GM12878 (cell line): Measurements from ENCODE around the gene CLPTM1. TPM values are rescaled to one million over a fixed set of nuclear protein-coding genes. Genes with fewer than 3 reads are reported as not detected.

Experiments
- ATAC-seq: fragments of 200-7000 bp; cut with Tn5 transposase; 3 replicates; pipeline ENCODE4 v1.9.1; 2020; ENCODE audit warnings: mild to moderate bottlenecking, moderate library complexity
- BruUV-seq: library from RNA; stranded (reverse); fragments of 400-500 nt; replicated peaks from 2 replicates; lab custom pipeline; 2021; lab: Mats Ljungman, UMichigan
- CTCF ChIA-PET: fragments of 300-600 bp; sonication (Branson Sonifier 250); formaldehyde crosslinking; extraction: SDS; loops from one replicate; lab custom pipeline; 2021; ENCODE audit warnings: inconsistent platforms; lab: Yijun Ruan, JAX
- POLR2A ChIA-PET: fragments of 350-600 bp; formaldehyde crosslinking; extraction: SDS; loops from one replicate; lab custom pipeline; 2021; ENCODE audit warnings: inconsistent platforms; lab: Charles Lee
- RAD21 ChIA-PET: fragments of 300-600 bp; sonication (Branson Sonifier 250); formaldehyde crosslinking; loops from one replicate; lab custom pipeline; 2023; ENCODE audit warnings: antibody characterized with exemption; ENCODE audit not compliant: unreplicated experiment; lab: Charles Lee
- SMC1A ChIA-PET: fragments of 300-600 bp; sonication (Branson Sonifier 250); formaldehyde crosslinking; loops from one replicate; lab custom pipeline; 2023; ENCODE audit not compliant: unreplicated experiment, uncharacterized antibody; lab: Charles Lee
- DNase-seq: peaks from one replicate; pipeline ENCODE4 v3.0.0-alpha.2; 2011; ENCODE audit warnings: low read depth, low spot score
- FAIRE-seq: peaks from 3 replicates; lab custom pipeline; 2011; peaks lifted over from hg19 to GRCh38; lab: Jason Lieb, UNC
- H2AFZ ChIP-seq: 2 replicates; pipeline ENCODE4 v1.6.0; 2011; ENCODE audit warnings: low read depth, low read length, control low read depth; ENCODE audit not compliant: control insufficient read depth
- H3K27ac ChIP-seq: 2 replicates; pipeline ENCODE4 v1.5.1; 2011; ENCODE audit warnings: control low read depth; ENCODE audit not compliant: control insufficient read depth, insufficient read depth
- H3K27me3 ChIP-seq, 2 experiments: replicated peaks in 1 of 2; 2 replicates each; pipeline versions ENCODE4 v1.6.0 to v1.6.1; 2011; ENCODE audit warnings: low read length in 1 of 2; ENCODE audit not compliant: control insufficient read depth in 2 of 2, insufficient read depth in 2 of 2
- H3K36me3 ChIP-seq, 2 experiments: 2 replicates each; pipeline ENCODE4 v1.5.1; 2011; ENCODE audit warnings: low read length in 1 of 2; ENCODE audit not compliant: control insufficient read depth in 2 of 2, insufficient read depth in 2 of 2
- H3K4me1 ChIP-seq: 2 replicates; pipeline ENCODE4 v1.6.1; 2011; ENCODE audit warnings: mild to moderate bottlenecking, low read length, moderate library complexity, mixed read lengths; ENCODE audit not compliant: control insufficient read depth, insufficient read depth
- H3K4me2 ChIP-seq: 2 replicates; pipeline ENCODE4 v1.6.0; 2011; ENCODE audit warnings: control low read depth; ENCODE audit not compliant: control insufficient read depth, insufficient read depth
- H3K4me3 ChIP-seq: fragments of 200-600 bp; sonication (generic); 2 replicates; pipeline ENCODE4 v1.5.1; 2016
- H3K79me2 ChIP-seq: 2 replicates; pipeline ENCODE4 v1.6.0; 2011; ENCODE audit warnings: low read length; ENCODE audit not compliant: control insufficient read depth, insufficient read depth
- H3K9ac ChIP-seq: 2 replicates; pipeline ENCODE4 v1.8.0; 2011; ENCODE audit warnings: low read length, control low read depth, mixed read lengths; ENCODE audit not compliant: control insufficient read depth, insufficient read depth
- H3K9me3 ChIP-seq: replicated peaks from 3 replicates; pipeline ENCODE4 v1.5.1; 2011; ENCODE audit warnings: mild to moderate bottlenecking, low read length; ENCODE audit not compliant: control insufficient read depth, insufficient read depth
- H4K20me1 ChIP-seq: 2 replicates; pipeline ENCODE4 v1.6.0; 2011; ENCODE audit not compliant: control insufficient read depth, insufficient read depth
- ATF3 ChIP-seq: IDR thresholded peaks from 2 replicates; pipeline ENCODE4 v1.6.1; 2011; ENCODE audit warnings: low read depth, mild to moderate bottlenecking, low read length, moderate library complexity, borderline replicate concordance; ENCODE audit errors: extremely low read depth
- CHD1 ChIP-seq: IDR thresholded peaks from 2 replicates; pipeline ENCODE4 v1.6.1; 2012; ENCODE audit warnings: low read depth, low read length, improper control_type of control experiment
- CHD2 ChIP-seq: IDR thresholded peaks from 2 replicates; pipeline ENCODE4 v1.6.1; 2011; ENCODE audit warnings: low read depth, low read length, improper control_type of control experiment, borderline replicate concordance
- CREB1 ChIP-seq: IDR thresholded peaks from 2 replicates; pipeline ENCODE4 v1.6.1; 2012; ENCODE audit warnings: low read depth, mild to moderate bottlenecking, inconsistent platforms
- DPF2 ChIP-seq: fragments of 450-650 bp; IDR thresholded peaks from 2 replicates; pipeline ENCODE4 v1.6.1; 2017; ENCODE audit warnings: mild to moderate bottlenecking
- EGR1 ChIP-seq, 2 experiments: IDR thresholded peaks; 1 replicate in 1 of 2; 2 replicates in 1 of 2; pipeline ENCODE4 v1.6.1; 2011 to 2012; ENCODE audit warnings: low read depth in 2 of 2, low read length in 2 of 2, borderline replicate concordance in 1 of 2, mild to moderate bottlenecking in 1 of 2, moderate library complexity in 1 of 2
- EP300 ChIP-seq, 2 experiments: fragments of 150-350 bp in 1 of 2; IDR thresholded peaks; 2 replicates each; pipeline ENCODE4 v1.6.1; 2011 to 2012; ENCODE audit warnings: low read depth in 2 of 2, low read length in 2 of 2, borderline replicate concordance in 1 of 2, improper control_type of control experiment in 1 of 2, inconsistent platforms in 1 of 2; ENCODE audit not compliant: control insufficient read depth in 1 of 2
- IRF3 ChIP-seq: fragments of 450-650 bp; IDR thresholded peaks from 2 replicates; pipeline ENCODE4 v1.6.1; 2014; ENCODE audit warnings: mild to moderate bottlenecking
- IRF4 ChIP-seq: IDR thresholded peaks from 2 replicates; pipeline ENCODE4 v1.6.1; 2011; ENCODE audit warnings: low read depth, low read length
- KDM1A ChIP-seq: fragments of 200-600 bp; sonication (generic); IDR thresholded peaks from 2 replicates; pipeline ENCODE4 v1.6.1; 2016; ENCODE audit warnings: borderline replicate concordance
- NFXL1 ChIP-seq: fragments of 450-650 bp; IDR thresholded peaks from 2 replicates; pipeline ENCODE4 v1.6.1; 2017; ENCODE audit warnings: antibody characterized with exemption, mild to moderate bottlenecking, borderline replicate concordance
- PML ChIP-seq: IDR thresholded peaks from 2 replicates; pipeline ENCODE4 v1.6.1; 2012; ENCODE audit warnings: low read length, inconsistent platforms
- RAD51 ChIP-seq: fragments of 450-650 bp; IDR thresholded peaks from 2 replicates; pipeline ENCODE4 v1.6.1; 2016; ENCODE audit warnings: moderate library complexity, mild to moderate bottlenecking, inconsistent platforms
- RFX5 ChIP-seq: IDR thresholded peaks from 2 replicates; pipeline ENCODE4 v1.6.1; 2011; ENCODE audit warnings: low read depth, low read length, improper control_type of control experiment
- SREBF2 ChIP-seq: IDR thresholded peaks from 2 replicates; pipeline ENCODE4 v1.6.1; 2012; ENCODE audit warnings: mild to moderate bottlenecking, low read length
- ZBTB11 ChIP-seq: fragments of 450-650 bp; formaldehyde crosslinking; IDR thresholded peaks from 2 replicates; pipeline ENCODE4 v1.5.0; 2022; ENCODE audit warnings: mild to moderate bottlenecking, missing genetic modification characterization
- WGBS: methylation state at CpG from one replicate; pipeline ENCODE4 v1.1.6; 2016; ENCODE audit warnings: low lambda C conversion rate; ENCODE audit not compliant: insufficient replicate concordance, insufficient coverage; ENCODE audit errors: missing lambda C conversion rate; 5-methylcytosine and 5-hydroxymethylcytosine counted together
- in situ Hi-C: fragments of 300-500 bp; cut with MboI; formaldehyde crosslinking; loops from 9 replicates; pipeline ENCODE4 v1.14.3; 2018; ENCODE audit warnings: mixed read lengths
- intact Hi-C: fragments of 100-400 bp; cut with micrococcal nuclease; formaldehyde crosslinking; loops from one replicate; pipeline ENCODE4 v1.14.2; 2022; ENCODE audit not compliant: unreplicated experiment
- polyA plus RNA-seq, 11 experiments: library from polyadenylated mRNA; depleted of rRNA in 4 of 11; unstranded in 6 of 11; stranded (reverse) in 5 of 11; fragments of >200 nt; fragmentation: Nextera tagmentation in 4 of 11; fragmentation: Illumina TruSeq in 1 of 11; extraction: Ambion mirVana in 4 of 11; extraction: Trizol in 1 of 11; gene quantifications; 1 replicate in 1 of 11; 2 replicates in 10 of 11; pipeline versions ENCODE4 v1.2.1 to v1.2.3, GENCODE V29; 2011 to 2016; ENCODE audit warnings: inconsistent platforms in 2 of 11, missing spikeins in 2 of 11, low read depth in 1 of 11
- total RNA-seq, 4 experiments: library from RNA; depleted of rRNA in 3 of 4; stranded (reverse); fragments of >200 nt in 3 of 4; fragmentation: Illumina TruSeq in 1 of 4; extraction: Trizol in 1 of 4; gene quantifications; 2 replicates each; pipeline versions ENCODE4 v1.2.1 to v1.2.3, GENCODE V29; 2013 to 2021

CLPTM1 gene
- total and polyA plus RNA-seq, 10 of the 15 experiments (the other 5 are each of a cell fraction or from before 2014, with no cell fraction given) = 0.42 to 72.6 (median 35.2) TPM

- H3K4me1 ChIP-seq = peaks cover 3% of the 10 kb centered on the region; the same call in 1 of the 2 replicates
- H3K9me3 ChIP-seq = no peaks in the 10 kb centered on the region
- H4K20me1 ChIP-seq = no peaks in the 10 kb centered on the region
- in situ Hi-C loops (no loop called here), intact Hi-C loops (no loop called here)
- ChIA-PET POLR2A (interaction anchor here (0.6 to 3.6 kb wide), 13 partner anchors 11 to 676 kb away, joined by 3 to 24 read pairs (median 4); partner anchors contain the start of genes BLOC1S3, GEMIN7 and TRAPPC6A), CTCF (interaction anchor here (0.6 to 3.0 kb wide), 6 partner anchors 12 to 248 kb away, joined by 3 to 17 read pairs (median 6); no protein-coding TSS in a partner anchor), SMC1A (interaction anchor here (0.9 to 1.9 kb wide), 7 partner anchors 12 to 76 kb away, joined by 3 to 9 read pairs (median 4); no protein-coding TSS in a partner anchor), RAD21 (interaction anchor here (0.6 to 3.6 kb wide), 12 partner anchors 9 to 187 kb away, joined by 3 to 11 read pairs (median 4); partner anchors contain the start of genes BLOC1S3, CLASRP and TRAPPC6A)
- peaks cover 2 to 3% of the 10 kb centered on the region in 2 experiments; a peak in 3 of 4 replicates for H3K36me3 ChIP-seq
- H3K4me3 ChIP-seq = peak within 1 kb of the TSS; percentile 91
- H2AFZ ChIP-seq = peak within 1 kb of the TSS; percentile 90
- FAIRE-seq (peak; percentile 44), ATAC-seq (peak; percentile 74), DNase-seq (peak; percentile 57)
- H3K27me3 ChIP-seq = no peaks in the 10 kb centered on the region
- no TSS peak for BruUV-seq
- H3K27ac ChIP-seq = peak within 1 kb of the TSS; percentile 92
- WGBS = 1% methylated on average over 36 of the region's 79 CpGs
- peaks cover 12% of the 10 kb centered on the region for H3K79me2 ChIP-seq
- H3K9ac ChIP-seq = peak within 1 kb of the TSS; percentile 85
- peak within 1 kb of the TSS; percentile 92 for H3K4me2 ChIP-seq
- TF ChIP-seq CHD1 = peak; percentile 59; the same call in 1 of the 2 replicates
- 0 out of 2 replicates have a peak, but pooled peaks have one; percentile 13 for TF ChIP-seq RFX5
- TF ChIP-seq CHD2 = peak; percentile 79
- TF ChIP-seq PML = peak; percentile 22; the same call in 1 of the 2 replicates
- TF ChIP-seq IRF4 = 0 out of 2 replicates have a peak, but pooled peaks have one; percentile 23
- TF ChIP-seq ZBTB11 (CRISPR knock-in tag) = peak; percentile 49
- peak; percentile 63; the same call in 1 of the 2 replicates for TF ChIP-seq NFXL1
- TF ChIP-seq DPF2 = peak; percentile 55; the same call in 1 of the 2 replicates
- TF ChIP-seq EP300 (IDR thresholded peaks at IDR 0.05; ENCODE audit: borderline replicate concordance in 1 of 2, control insufficient read depth in 1 of 2, low read depth in 2 of 2, low read length in 2 of 2) = 0 out of 4 replicates have a peak, but pooled peaks have one; percentile 22 to 25
- TF ChIP-seq IRF3 = no peak
- no peak for TF ChIP-seq KDM1A
- peak; percentile 76 for TF ChIP-seq ATF3
- TF ChIP-seq CREB1 = peak; percentile 91
- peak; percentile 97 for TF ChIP-seq RAD51
- TF ChIP-seq EGR1 (IDR thresholded peaks at IDR 0.05; ENCODE audit: borderline replicate concordance in 1 of 2, low read depth in 2 of 2, low read length in 2 of 2) = peak; percentile 19 to 91
- TF ChIP-seq SREBF2 = no peak
Measured at GRCh38 chr19:45001087-45001739, 46.0 kb downstream of the CLPTM1 start, which contains the start of gene RELB. TSS of gene RELB (plus strand) at chr19:45001464. CDS start at chr19:45001580, 116 bp downstream.
